Umbilical cord (tissue), 2 donors: ENCODE data around the gene SEL1L3. TPM values are rescaled to one million over a fixed set of nuclear protein-coding genes. Genes with fewer than 3 reads are reported as not detected.
A peak's percentile ranks its signal among the peaks of the same experiment; 100 is the strongest.
"Not testable (repeated sequence)": the region's sequence is repeated elsewhere in the genome, so short reads cannot be mapped to it uniquely, and the experiment has no call there.

Experiments
- DNase-seq: peaks from one replicate; pipeline ENCODE4 v3.0.0-alpha.2; 2015; ENCODE audit warnings: low spot score
- total RNA-seq: library from RNA; depleted of rRNA; stranded (reverse); fragments of >200 nt; gene quantifications from one replicate; pipeline ENCODE4 v1.2.3, GENCODE V29; 2014; ENCODE audit warnings: low replicate concordance; ENCODE audit not compliant: insufficient read depth

SEL1L3 gene
- total RNA-seq: 9.1 TPM

DNA sequence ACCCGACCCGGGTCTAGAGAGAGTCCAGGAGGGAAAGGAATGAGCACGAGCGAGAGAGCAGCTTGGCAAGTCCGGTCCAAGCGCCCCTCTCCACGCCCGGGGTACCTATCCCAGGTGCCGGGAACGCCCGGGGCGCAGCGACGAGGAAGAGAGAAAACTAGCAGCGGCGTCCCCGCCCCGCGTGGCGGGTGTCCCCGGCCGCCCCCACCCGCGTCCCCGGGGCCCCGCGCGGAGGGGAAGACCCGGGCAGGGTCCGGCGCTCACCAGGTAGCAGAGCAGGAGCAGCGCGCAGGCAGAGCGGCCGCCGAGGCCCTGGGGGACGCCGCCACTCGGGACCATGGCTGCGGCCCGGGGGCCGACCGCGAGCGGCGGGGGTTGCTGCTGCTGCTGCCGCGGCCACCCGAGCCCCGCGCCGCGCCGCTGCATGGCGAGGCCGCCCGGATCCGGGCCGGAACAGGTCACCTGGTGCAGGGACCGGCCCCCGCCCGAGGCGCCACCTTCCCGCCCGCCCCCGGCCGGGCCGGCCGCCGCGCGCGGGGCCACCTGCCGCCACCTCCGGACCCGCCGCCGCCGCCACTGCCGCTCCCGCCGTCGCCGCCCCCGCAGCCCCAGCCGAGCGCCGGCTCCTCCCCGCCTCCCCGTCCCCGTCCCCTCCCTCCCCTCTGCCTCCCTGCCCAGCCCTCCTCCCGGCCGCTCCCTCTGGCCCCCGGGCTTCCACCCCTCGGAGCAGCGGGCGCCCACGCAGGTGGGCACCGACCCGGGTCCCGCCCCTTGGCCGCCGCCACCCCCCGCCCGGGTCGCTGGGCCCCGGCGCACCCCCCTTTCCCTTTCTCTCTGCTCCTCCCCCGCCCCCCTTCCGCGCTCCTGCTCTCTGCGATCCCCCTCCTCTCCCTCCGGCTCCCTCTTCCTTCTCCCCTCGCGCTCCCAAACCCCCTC is at the start of gene SEL1L3:
TSS of gene SEL1L3 (minus strand) at position 578 of the 936 bp plus-strand sequence. CDS start at position 426, 152 bp downstream.
- DNase-seq: no peak

DNA sequence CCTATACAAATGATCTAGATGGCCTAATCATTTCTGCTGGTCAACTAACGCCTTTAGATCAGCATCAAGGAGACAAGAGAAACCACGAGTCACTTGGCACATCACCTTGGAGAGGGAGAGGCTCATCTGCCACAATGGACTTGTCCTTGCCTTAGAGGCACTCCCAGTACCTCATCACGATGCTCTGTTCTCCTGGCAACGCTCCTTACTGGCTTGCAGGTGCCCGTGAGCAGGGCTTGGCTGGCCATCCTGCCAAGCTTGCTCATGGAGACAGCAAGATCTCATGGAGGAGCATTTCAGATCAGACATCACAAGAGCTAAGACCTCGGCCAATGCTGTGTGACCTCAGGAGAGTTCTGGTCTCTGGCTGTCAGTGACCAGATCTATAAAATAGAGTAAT is 48.6 kb upstream of the SEL1L3 start:
- no peak for DNase-seq

DNA sequence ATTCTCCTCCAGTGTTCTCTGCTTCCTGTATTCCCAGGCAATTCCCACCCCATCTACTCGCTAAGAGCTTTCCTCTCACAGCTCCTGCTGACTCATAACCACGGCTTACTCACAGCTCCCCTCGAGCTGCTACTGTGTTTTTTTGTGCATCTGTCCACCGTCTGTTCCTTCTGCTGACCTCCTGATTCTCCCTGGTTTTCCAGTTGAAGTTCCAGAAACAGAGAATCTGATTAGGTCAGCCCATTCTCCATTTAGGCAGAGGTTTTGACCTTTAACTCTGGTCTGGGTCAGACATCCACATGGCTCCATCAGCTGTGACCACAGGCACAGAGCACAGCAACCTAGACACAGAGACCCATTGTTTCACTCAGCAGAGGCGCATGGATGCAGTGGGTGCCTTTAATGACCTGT is 45.7 kb upstream of the SEL1L3 start:
- DNase-seq: peak; percentile 48

DNA sequence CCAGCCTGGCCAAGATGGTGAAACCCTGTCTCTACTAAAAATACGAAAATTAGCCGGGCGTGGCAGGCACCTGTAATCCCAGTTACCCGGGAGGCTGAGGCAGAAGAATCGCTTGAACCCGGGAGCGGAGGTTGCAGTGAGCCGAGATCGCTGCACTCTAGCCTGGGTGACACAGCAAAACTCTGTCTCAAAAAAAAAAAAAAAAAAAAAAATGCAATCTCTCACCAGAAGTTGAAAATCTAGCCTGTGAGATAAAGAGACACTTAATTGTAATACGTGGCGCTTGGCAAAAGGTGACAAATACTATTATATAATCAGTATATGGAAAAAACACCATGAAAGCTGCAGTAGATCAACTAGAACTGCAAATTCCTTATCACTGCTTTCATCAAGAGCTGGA is 43.3 kb upstream of the SEL1L3 start:
- not testable (repeated sequence) for DNase-seq

DNA sequence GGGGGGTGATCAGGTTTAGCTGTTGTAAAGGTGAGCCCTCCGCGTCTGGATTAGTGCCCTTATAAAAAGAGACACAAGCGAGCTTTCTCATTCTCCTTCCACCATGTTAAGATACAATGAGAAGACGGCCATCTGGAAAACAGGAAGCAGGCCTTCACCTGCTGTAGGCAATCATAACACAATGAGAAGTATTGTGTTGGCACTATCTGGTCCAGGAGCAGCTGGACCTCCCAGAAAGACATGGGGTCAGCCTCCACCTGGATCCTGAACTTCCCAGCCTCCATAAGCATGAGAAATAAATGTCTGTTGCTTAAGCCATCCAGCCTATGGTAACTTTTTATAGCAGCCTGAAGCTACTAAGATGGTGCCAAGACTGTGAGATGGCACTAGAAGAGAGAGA is 42.6 kb upstream of the SEL1L3 start:
- DNase-seq: no peak

DNA sequence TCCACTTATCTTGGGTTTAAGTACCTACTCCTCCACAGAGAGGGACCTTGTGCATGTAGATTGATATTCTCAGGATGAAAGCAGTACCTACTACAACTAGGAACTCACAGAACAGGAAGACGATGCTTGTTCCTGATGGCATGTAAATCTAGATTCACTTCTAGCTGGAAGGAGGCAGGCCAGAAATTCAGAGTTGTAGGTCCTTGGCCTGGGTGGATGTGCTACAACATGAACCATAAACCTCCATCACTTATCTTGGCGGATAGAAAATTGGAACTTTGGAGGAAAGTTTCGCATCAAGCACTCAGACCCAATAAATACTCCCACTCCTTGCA is 41.9 kb upstream of the SEL1L3 start:
- DNase-seq: no peak

DNA sequence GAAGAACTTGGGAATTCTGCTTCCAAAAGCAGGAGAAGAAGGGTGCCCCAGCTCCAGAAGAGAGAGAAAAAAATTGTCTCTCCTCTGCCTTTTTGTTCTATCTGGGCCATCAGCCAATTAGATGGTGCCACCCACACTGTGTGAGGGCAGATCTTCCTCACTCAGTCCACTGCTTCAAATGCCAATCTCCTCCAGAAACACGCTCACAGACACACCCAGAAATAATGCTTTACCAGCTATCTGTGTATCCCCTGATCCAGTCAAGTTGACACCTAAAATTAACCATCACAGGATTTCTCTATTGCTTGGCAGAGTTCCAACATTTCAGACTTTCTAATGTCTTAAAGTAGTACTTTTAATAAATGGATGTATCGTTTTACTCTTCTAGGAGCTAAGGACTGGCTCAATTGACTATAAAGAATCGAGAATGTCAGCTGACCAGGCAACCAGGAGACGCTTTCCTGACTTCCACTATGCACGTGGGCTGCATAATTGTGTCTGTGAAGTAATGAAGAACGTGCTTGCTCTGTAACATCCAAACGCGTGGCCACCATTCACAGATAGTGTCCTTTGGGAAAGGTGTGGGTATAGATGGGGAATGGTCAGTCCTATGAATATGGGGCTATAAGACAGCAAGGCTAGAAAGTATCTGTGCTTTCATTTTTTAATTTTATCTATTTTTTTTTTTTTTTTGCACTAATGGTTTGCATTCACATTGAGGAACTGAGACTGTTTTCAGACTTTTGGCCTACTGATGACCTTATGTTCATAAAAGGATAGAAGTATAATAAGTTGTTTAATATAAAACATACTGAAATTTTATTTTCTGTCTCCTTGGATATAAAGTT is 41.3 kb upstream of the SEL1L3 start:
- DNase-seq: no peak

DNA sequence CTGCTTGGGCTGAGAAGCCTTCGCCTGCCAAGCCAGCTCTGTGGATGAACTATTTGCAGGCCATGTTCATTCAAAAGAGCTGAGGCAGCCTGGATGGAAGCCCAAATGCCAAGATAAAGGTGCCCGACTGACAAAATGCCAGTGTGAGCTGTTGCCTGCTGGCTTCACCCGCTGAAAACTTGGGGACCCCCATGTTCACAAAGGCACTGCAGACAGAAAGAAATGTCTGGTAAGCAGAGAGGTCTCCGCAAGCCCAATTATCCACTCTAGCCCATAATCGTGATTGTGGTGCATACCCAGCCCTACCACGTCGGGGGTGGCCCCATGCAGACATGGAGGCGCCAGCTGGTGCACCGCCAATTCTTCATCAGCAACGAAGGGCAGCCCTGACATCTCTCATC is 38.2 kb upstream of the SEL1L3 start:
- no peak for DNase-seq

DNA sequence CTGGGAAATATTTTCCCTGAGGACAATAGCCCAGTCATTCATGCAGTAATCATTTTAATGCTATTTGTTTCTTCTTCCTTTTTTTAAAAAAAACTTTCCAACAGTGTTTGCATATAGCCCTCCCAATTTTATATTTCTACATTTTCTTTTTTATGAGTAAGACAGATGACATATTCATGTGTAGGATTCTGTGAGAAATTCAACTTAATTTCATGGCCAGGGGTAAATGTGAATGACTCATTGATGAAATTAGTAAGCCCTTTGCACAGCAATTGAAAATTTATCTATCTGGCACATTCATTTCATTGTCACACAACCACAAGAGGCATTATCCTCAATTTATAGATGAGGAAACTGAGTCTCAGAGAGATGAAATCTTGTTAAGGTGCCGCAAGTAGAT is 37.5 kb upstream of the SEL1L3 start:
- no peak for DNase-seq

DNA sequence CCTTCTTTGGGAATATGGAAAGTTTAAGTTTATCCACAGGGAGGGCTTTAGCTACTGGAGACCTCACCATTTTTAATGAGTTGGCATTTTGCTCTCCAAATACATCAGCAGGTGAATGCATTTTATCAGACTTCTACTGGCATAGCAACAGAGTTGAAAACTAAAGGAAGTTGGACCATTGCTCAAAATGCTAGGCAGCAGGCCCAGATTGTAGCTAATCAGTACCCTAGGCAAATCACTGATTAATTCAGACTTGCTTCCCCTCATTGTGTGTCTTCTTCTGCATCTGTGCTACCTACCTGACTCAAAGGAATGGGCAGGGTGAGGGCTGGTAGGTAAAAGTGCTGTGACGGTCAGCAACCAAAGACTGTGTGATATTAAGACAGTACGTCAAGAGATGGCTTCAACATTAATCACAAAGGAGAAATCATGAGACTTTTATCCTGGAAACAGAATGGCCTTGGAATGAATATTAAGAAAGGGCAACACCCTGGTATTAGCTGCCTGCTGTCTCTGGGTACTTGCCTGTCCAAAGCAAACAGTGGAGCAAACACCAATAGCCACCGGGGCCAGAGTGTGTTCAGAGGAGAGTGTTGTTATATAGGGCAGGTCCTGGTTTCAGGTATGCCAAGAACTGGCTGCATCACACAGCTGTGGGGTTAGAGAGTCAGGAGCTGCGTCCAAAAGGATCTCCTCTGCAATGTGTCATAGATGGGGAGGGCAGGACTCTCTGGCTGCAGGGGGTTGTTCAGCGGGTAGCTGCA is 34.2 kb upstream of the SEL1L3 start:
- DNase-seq: no peak

DNA sequence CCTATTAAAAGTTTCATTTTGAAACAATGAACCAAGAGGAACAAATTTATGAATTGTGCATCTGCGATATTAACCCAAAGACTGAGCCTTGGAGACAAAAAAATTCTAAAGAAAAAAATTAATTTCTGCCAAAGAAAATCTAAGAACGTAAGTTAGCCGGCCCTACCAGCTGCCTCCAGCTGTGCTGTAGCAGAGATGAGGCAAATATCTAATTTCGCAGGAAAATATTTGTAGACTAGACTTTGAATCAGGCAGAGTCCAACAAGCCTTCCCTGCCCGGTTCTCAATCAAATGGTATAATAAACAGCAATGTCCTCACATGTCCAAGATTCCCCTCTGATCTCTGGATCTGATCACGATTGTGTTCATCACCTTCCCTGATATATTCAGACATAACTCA is 30.0 kb upstream of the SEL1L3 start:
- no peak for DNase-seq

DNA sequence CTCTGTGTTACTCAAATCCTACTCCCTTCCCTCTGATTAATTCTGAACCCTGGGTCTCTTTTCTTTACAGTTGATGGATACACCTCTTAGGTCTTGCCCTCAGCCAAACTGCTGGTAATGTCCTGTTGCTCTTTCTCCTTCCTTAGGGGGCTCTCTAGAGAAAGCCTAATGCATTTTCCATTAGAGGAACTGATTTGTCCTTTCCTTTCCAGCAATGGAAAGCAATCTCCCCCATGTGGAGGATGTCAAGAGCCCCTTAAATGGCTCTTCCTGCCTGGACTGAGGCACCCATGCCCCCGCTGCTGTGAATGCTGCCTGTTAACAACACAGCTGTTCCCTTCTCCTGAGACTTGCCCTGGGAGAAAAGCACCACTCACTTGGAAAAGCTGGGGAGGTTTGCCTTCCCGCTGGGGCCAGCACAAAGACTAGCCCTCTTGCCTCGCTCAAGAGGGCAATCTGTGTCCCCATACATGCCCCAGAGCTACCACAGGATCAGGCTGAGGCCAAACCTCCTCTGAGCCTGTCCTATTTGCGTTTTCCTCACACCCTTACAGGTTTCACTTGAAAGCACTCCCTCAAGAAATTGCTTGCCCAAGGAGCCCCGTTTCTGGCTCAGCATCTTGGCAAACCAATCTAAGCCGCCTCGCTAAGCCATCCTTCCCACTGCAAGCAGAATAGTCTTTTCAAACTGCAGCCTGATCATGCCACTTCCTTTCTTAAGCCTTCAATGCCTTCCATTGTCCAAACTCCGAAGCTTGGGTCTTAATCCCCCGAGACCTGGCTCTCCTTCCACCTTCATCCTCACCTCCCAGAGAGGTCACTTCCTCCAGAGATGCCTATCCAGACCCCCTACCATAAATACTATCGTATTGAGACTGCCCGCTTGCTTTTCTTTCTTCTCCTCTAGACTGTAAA is 28.0 kb upstream of the SEL1L3 start:
- no peak for DNase-seq

DNA sequence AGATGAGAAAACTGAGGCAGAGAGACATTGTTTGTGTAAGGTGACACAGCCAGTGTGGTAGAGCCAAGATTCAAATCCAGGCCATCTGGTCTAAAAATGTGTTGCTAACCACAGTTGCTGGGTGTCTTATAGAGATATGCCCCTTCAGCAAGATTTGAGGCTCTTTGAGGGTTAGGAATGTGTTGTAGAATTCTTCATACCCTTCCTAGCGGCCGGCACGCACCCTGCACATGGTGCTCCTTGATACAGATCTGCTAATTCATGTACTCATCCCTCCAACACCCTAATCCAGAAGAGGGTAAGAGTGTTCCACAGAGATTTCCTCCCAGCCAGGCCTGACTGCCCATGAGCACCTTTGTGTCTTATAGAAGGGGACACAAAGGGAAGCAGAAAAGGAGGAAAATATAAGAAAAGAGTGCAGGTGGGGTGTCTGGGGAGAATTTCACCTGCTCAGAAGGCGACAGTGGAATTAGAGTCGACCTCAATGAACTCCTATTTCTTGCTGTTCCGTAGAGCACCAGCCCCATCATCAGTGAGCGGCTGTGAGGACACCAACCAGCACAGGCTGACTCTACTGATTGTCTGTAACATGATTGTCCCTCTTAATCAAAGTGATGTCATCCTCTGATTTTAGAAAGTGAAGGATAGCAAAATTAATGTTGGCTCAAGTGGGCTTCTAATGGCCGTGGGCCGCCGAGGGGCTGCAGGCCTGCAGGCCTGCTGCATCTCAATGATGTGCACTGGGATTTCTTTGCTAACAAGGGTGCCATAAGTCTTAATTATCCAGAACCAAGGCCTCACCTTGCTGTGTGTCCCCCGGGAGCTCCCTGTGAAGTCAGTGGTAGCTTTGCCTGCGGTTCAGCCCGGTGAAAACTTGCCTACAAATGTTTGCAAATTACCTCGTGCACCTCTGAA is 27.1 kb upstream of the SEL1L3 start:
- no peak for DNase-seq

DNA sequence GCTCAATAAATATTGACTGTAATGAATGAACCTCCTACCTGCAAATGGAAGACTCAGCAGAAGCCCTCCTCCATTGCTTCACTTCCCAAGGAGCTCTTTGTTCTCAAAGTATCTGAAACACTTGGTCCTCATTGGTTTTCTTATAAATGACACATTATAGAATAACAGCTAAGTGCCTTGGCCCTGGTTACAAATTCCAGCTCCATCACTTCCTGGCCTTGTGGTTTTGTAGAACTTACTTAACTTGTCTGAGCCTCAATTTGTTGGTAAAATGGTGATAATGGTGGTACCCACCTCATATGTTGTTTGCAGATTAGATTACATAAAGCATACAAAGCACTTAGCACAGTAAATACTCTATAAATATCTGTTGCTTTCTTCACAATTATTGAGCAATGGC is 26.0 kb upstream of the SEL1L3 start:
- DNase-seq: no peak

DNA sequence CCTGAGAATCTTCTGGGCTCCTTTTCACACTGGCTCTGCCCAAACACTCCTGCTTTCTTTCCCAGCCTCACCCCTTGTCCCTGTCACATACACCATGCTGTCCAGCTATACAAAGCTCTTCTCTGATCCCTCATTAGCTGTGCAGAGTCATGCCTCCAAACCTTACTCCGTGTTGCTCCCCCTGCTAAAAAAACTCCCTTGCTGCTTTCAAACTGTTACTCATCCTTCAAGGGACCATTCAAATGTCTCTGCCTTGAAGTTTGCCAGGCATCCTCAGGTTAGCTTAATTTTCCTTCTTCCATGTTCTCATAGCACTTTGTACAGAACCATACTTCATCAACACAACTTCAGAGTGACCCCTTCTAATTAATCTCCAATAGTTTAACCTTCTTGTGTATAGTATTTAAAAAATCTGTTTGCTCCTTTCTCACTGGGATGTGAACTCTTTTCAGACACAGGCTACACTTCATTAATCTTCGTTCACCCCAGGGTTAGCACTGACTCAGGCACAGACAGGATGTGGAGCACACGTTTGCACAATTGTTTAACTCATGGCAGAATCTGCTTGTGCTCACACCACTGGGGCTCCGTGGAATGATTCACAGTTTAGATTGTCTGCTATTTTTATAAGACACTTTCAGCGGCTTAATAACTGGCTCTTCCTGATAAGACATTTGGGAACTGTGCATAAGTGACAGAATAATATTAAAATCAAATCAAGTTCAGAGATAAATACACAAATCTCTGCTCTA is 21.4 kb upstream of the SEL1L3 start:
- DNase-seq: no peak

DNA sequence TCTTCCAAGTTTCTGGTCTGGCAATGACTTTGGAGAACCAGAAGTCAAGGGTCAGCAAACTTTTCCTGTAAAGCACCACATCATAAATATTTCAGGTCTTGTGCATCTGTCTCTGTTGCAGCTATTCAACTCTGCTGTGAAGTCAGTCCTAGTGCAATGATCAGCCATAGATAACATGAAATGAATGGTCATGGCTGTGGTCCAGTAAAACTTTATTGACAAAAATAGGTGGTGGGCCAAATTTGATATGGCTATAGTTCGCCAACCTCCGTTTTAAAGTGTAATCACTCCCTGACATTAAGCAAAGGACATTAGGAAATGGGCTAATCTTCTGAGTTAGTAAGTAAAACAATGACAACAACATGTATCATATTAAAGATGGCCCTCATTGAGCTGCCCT is 20.8 kb upstream of the SEL1L3 start:
- DNase-seq: no peak

DNA sequence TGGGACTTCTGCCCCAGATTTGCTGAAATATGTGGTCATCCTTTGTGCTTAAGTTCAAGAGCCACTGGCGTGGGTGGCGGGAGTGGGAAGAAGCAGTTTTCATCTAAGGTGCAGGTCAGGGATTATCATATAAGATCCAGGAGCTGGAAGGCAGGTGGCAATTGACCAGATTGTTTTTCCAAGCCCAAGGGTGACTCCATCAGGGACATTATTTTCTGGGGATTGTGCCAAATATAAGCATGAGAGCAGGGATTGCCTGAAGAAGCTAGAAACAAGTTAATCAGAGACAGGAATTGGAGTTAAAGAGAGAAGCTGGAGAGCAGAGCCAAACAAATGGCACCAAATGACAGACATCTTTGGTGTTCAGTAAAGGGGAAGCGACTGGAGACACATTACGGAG is 19.4 kb upstream of the SEL1L3 start:
- no peak for DNase-seq

DNA sequence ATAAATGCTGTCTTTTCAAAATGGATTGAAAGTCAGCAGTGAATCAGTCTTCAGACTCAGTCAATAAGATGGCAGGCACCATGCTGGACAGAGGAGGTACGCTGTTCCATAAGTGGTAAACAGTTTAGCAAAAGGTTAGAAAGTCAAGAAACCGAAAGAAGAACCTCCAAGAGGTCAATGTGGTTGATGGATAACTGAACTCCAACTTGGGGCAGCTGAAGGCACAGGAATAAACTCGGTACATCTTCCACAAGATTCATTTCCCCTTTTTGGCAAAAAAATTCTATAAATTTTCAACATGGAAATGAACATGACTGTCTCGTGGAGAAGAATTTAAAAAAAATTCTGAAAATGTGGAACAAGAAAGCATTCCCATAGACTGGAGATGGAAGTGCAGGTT is 18.4 kb upstream of the SEL1L3 start:
- DNase-seq: no peak
